HG02610 (cell line): ENCODE measurements around the gene CD28.
"Not testable (repeated sequence)": the region's sequence is repeated elsewhere in the genome, so short reads cannot be mapped to it uniquely, and the experiment has no call there.

Experiments
- ATAC-seq: cut with Tn5 transposase; IDR thresholded peaks from one replicate; pipeline ENCODE4 v1.9.1; 2021; ENCODE audit warnings: mild to moderate bottlenecking, moderate library complexity; ENCODE audit not compliant: unreplicated experiment

Gene CD28

DNA sequence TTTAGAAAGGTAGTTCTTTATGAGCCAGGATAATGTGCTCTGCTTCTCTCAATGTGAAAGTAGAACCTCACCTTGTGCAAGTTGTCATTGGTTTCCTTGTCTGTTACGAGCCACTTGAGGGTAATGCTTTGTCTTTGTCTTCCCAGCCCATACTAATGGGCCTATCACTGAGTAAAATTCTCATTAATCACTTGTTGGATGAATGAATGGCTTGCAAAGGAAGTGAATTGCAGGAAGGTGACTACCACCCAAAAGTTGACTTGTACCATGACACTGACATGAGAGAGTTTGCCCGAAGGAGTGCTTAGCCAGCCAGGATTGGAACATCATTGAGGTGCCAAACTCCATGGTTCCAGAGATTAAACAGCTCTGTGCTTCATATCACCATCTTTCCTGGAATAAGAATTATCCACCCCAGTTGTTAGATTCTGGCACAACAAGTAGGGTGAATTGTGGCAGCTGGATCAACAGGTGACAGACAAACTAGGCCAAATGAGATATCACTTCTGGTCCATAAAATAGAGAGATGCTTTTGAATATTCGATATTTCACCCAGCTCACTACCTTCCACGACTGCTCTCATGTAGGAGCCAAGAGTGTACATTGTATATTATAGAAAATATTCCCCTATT is 20.5 kb upstream of the CD28 start:
- no peak for ATAC-seq

DNA sequence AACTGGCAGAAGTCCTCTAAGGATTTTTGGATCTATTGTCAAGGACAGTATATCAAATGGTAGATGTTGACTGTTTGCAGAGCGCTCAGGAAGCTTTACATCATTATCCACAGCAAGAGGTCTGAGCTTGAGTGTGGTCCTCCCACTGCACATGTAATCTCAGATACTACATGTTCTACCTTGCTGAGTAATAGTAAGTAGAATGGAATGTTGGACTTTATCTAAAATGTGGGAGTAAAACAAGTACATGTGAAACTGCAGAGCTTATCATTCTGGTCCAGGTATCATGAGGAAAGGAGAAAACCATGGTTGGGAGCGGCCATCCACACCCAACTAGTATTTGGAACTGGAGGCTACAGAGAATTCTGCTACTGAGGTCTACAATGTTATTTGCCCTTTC is 19.3 kb upstream of the CD28 start:
- ATAC-seq: no peak

DNA sequence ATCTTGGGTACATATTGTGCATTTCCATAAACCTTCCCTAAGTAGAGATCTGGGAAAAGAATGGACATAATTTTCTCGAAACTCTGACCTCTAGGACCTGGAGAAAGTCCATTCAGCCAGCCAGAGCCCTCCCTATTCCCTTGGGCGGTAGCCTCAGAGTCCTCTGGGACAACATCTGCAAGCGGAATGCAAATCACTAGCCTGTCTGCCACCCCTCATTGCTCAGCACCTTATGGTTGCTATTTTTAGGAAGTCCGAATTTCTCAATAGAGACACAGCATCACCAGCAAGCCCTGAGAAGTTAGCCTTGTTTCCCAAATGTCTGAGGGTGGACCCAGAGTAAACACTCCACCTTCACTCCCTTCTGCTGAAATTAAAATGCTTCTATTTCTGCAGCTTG is 17.6 kb upstream of the CD28 start:
- ATAC-seq: peak; percentile 70

DNA sequence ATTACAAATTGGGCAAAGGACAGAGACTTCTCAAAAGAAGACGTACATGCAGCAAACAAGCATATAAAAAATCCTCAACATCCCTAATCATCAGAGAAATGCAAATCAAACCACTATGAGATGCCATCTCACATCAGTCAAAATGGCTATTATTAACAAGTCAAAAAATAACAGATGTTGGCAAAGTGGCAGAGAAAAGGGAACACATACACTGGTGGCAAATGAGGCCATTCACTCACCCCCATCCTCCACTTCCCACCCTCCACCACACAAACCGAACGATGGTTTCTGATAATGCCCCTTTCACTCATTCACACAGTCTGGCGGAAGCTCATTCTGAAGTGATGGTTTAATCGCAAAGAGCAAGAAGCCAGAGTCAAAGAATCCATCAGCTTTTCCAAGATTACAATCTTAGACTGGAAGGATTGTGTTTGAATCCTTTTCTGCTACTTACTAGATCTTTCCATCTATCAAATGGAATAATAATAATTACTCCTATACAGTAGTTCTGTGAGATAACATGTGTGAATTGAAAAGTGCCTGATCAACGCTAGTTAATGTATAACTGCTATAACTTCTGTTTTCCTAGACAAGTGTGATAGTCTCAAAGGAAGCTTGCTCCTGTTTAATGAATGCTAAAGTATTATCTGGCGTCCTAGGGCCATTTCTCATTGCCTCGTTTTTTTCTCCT is 16.9 kb upstream of the CD28 start:
- peak; percentile 29 for ATAC-seq

DNA sequence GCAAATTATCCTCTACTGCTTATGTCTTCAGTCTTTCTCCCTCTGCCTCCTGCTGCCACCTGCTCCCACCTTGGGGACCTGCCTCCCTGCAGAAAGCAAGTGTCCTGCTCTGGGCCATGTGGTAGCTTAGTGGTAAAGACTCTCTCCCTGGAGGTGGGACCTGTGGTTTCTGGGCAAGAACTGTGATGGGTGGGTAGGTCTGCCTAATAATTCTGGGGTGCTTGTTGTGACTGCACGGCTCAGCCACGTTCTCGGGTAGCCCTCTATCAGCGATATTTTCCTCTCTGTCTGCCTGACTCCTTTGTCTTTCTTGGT is 16.4 kb upstream of the CD28 start:
- no peak for ATAC-seq

DNA sequence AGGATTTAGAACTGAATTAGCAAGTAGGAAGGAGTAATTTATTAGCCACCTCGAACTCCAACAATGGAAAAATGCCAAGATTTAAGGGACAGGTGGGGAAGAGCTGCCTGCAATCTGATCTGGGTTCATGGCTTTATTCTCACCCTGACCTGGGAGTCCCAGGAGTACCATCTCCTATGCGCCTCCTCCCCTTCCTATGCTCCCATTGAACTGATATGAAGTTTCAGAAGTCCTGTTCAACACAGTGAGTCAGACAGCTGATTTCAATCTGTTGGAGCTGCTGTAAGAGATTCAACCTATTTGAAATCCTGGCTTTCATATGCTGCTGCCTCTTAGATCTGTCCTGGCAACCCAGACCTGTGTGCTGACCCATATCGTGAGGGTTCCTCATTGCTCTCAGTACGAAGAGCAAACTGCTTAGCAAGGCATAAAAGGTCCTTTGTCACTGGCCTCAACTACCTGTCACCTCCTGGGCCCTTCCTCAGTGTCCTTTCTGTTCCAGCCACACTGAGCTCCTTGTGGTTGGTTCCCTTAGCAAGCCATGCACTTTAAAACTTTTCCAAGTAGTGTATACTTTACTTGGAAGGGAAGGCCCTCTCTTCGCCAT is 15.9 kb upstream of the CD28 start:
- ATAC-seq: no peak

DNA sequence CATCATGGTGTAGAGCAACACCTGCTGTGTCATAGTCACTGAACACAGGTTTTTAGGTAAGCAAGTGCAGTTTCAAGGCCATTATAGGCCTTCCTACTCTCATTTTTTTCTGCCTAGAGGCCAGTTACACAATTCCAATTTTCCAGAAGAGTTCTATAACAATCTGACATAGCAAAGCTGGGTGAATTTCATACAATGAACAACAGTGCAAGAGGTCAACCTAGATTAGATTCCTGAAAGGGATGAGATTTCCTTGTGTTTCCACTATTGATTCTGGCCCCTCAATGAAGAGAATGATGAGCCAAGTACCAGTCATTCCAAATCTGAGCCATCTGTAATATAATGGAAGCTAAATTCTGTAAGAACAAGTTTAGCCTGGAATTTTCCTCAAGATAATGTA is 15.3 kb upstream of the CD28 start:
- ATAC-seq: no peak

DNA sequence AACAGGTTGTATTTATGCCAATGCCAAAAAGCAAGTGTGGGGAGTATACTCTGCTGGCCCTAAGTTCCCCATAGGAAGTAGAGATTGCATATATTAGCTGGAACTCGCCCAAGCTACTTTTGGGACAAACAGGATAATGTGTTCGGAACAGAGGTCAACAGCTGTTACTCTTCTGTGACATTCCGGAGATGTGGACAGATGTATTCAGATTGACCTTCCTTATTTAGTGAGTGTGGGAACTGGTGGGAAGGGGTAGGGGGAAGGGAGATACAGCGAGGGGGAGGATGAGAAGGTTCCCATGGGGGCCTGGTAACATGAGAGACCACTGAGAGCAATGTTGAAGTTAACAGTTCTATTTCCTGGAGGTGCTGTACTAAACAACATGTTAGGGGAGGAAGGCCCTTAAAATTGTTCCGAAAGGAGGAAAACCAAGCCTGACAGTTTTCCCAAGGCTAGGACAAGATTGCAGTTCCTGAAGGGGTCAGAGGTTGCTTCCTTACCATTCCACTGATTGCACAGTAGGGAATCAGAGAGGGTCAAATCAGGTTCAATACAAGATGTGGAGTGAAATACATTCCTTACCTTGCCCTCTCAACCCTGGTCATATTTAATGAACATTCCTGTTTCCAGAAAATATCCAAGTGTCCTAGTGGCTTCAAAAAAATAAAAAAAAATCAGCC is 14.3 kb upstream of the CD28 start:
- ATAC-seq: no peak

DNA sequence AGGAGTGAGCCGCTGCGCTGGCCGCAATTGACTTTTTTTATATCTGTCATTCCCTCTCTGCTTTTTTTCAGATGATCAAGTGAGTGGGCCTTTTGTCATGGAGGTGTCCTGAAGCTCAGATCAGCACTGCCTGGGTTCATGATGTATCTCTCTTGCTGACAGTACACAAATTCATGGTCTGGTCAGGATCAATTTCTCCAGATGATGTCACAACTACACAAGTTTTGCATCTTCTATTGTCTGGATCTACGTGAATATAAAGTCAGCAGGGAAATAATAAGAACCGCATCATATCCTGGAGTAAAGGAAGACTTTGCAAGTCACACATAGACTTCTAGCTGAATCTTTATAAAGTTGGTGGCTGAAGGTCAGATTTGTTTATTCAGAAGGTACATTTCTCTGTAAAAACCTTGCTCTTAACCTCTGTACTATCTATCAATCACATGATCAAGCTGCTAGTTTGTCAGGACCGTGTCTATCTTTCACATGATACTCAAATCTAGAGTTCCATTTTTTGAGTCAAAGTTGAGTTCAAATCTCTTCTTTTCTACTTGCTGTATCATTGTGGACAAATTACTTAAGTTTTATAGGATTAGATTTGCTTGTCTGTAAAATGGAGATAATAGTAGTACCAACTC is 13.1 kb upstream of the CD28 start:
- ATAC-seq: no peak

DNA sequence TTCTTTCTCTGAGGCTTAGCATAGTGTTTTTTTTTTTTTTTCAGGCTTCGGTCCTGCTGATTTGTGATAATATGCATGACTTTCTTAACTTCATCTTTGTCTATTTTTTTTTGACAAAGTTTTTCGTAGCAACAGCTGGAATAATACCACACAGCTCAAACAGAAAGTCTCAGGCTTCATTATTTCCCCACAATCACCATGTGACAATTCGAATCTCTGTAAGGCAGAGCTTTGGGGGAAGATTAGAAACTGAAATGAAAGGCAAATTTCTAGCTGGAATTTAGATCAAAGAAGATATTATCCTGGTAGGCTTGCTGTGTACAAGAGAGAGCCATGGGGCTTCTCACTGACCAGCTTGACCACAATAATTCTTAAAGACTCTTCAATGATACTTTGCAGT is 12.2 kb upstream of the CD28 start:
- ATAC-seq: peak; percentile 39

DNA sequence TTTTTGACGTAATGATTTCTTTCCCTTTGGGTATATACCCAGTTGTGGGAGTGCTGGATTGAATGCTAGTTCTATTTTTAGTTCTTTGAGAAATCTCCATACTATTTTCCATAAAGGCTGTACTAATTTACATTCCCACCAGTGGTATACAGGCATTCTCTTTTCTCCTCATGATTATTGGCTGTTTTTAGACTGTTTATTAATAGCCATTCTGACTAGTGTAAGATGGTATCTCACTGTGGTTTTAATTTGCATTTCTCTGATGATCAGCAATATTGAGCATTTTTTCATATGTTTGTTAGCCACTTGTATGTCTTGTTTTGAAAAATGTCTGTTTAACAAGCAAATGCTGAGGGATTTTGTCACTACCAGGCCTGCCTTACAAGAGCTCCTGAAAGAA is 9.2 kb upstream of the CD28 start:
- peak; percentile 48 for ATAC-seq

DNA sequence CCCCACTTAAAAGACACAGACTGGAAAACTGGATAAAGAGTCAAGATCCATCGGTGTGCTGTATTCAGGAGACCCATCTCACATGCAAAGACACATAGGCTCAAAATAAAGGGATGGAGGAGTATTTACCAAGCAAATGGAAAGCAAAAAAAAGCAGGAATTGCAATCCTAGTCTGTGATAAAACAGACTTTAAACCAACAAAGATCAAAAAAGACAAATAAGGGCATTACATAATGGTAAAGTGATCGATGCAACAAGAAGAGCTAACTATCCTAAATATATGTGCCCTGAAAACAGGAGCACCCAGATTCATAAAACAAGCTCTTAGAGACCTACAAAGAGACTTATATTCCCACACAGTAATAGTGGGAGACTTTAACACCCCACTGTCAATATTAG is 8.7 kb upstream of the CD28 start:
- ATAC-seq: not testable (repeated sequence)

DNA sequence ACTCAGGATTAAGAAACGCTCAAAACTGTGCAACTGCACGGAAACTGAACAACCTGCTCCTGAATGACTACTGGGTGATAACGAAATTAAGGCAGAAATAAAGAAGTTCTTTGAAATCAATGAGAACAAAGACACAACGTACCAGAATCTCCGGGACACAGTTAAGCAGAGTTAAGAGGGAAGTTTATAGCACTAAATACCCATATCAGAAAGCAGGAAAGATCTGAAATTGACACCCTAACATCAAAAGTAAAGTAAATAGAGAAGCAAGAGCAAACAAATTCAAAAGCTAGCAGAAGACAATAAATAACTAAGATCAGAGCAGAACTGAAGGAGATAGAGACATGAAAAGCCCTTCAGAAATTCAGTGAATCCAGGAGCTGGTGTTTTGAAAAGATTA is 8.0 kb upstream of the CD28 start:
- ATAC-seq: not testable (repeated sequence)

DNA sequence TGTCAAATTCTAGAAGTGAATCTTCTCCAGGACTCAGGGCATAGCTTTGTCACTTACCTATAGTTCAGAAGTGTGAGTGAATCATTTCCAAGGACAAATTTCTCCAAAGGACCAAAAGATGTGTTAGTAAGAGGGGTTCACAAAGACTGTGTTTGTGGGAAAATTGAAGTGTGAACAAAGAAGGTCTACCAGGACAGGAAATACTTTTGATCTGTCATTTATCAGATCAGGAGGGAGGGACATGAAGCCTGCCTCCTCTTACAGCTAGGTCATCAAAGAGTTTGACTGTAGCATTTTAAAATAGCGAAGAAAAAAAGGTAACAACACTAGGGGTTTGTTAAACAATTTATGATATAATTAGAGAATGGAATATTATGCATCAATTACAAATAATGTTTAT is 2.0 kb upstream of the CD28 start:
- ATAC-seq: no peak

DNA sequence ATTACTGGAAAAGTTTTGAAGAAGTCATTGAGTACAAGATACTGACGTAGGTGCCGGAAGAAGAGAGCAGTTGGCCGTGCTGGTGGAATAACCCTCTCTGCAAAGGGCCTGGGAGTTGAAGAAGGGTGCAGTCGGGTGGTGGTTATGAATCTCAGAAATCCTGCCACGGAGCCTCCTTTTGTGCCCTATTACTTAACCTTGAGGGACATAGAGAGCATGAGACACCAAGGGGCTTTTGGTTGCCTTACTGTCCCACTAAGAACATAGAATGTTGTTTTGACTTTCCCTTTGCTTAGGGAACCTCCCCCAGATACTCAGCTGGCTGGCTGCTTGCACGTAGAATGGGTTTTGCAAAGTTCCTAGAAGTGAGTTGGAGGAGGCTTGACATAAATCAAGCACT is 1.3 kb upstream of the CD28 start:
- ATAC-seq: peak; percentile 32

DNA sequence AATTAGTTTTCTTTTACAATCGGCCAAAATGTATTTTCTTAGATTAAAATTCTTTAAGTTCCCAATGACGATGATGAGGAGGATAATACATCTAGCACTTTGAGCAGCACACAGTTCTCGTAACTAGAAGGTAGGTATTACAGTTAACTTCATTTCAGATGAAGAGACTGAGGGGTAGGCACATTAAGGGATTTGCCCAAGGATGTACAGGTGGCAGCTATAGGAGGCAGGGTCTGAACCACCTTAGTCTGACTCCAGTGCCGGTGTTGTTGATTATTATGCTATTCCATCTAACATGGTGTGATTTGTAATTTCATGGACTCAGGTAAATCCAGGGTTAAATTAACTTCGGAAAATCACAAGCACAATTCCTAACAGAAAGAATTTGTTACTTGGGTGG is 1.1 kb downstream of the CD28 start:
- ATAC-seq: no peak

DNA sequence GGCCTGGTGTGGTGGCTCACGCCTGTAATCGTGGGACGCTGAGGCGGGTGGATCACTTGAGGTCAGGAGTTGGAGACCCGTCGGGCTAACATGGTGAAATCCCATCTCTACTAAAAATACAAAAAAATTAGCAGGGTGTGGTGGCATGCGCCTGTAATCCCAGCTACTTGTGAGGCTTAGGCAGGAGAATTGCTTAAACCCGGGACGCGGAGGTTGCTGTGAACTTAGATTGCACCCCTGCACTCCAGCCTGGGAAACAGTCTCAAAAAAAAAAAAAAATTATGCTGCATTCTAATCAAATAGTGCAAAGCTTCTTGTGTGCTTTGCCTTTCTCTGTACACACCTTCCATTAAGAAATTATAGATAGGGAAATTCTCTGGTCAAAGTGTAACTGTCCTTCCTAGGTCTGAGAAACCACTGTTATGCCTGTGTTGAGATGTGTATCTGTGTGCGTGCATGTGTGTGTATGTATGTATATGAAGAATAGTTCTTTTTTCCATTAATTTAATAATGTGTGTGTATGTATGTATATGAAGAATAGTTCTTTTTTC is 2.5 kb downstream of the CD28 start:
- no peak for ATAC-seq

DNA sequence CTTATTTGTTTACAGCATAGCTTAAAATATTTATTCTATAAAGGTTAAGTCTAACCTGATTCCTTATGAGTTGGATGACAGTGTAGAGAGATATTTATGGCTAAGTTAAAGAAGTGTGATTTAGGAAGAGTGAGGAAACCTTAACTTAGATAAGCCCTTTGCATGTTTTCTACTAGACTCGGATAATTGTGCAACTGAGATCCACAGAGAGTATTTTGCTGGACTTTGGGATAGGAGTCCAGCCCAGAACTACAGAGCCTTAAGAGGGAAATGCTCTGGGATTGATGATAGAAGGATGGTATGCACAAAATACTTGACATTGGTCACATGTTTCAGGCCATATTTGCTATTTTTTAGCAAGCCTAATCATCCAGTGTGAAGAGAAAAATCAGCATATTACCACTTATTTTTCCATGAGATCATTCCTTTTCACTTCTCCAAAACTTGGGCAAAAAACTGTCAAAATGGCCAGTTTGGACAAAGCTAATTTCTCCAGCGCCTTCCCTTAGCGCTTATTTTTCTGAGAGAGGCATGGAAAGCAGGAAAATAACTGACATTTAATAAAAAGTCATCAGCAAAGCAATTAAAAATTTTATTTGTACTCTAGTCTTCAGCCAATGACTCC is 3.1 kb downstream of the CD28 start:
- no peak for ATAC-seq

DNA sequence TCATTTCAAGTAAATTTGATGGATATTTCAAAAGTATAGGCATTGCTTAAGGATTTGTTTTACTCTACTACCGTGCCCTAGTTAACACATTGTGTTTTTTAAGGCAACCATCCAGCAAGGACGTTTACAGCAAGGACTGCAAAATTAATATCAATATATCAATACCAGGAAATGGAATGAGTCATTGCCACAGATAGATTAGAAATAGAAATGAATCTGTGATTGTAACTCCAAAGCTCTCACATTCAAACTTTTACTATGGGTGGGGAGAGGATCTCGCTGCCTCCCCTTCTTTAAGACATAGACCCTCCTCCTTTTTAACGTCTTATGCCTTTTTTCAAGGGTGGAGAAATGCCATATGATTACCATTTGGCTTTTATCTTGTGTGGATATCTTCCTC is 3.8 kb downstream of the CD28 start:
- no peak for ATAC-seq

DNA sequence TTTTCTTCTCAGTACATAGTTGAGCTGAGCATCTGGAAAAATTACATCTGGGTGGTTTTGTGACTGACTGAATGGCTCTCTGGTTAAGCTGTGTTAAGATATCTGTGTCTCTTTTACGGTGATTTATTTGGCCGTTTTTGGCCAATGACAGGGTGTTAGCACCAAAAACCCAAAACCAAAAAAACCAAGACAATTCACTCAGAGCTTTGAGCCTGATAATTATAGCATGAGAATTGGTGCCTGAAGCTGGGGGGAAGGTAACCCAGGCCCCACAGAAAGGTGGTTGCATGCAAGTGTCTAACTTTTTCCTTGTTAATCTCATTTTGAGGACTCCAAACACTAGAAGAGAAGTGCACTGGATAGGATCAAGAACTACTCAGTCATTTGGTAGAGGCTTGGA is 4.5 kb downstream of the CD28 start:
- ATAC-seq: no peak

DNA sequence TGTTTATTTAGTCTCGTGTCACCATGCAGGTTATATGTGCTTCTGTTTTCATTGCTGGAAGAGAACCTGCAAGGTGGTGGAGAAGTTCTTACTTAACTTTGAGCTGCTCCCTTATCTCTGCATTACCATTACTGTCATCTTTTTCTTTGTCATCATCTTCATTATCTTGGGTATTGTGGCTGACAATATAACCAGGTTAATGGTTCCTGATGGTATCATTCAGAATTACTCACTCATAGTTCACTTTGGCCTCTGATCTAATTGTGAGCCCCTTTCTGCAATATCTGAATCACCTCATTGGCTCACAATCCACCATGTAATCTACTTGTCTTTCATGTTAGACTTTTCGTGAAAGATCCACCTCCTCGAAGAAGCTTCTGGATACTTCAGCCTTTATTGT is 5.0 kb downstream of the CD28 start:
- ATAC-seq: no peak
